Smooth muscle cell (in vitro differentiated cells): ENCODE results near the gene KIAA2012. TPM values are rescaled to one million over a fixed set of nuclear protein-coding genes. Genes with fewer than 3 reads are reported as not detected.

Experiments
- DNase-seq: peaks from one replicate; lab custom pipeline; 2025; ENCODE audit not compliant: unreplicated experiment; lab: John Stamatoyannopoulos, UW
- H2AFZ ChIP-seq: fragments of 200-600 bp; sonication (generic); 2 replicates; pipeline ENCODE4 v1.6.0; 2016; ENCODE audit warnings: antibody characterized with exemption, low read depth, mild to moderate bottlenecking
- H3F3A ChIP-seq: fragments of 200-600 bp; sonication (generic); 2 replicates; pipeline ENCODE4 v1.6.0; 2017; ENCODE audit warnings: antibody characterized with exemption, low read depth
- H3K27ac ChIP-seq: fragments of 200-600 bp; sonication (generic); 2 replicates; pipeline ENCODE4 v1.5.1; 2016; ENCODE audit warnings: low read depth, mild to moderate bottlenecking
- H3K27me3 ChIP-seq: fragments of 200-600 bp; sonication (generic); 2 replicates; pipeline ENCODE4 v1.6.1; 2016; ENCODE audit warnings: low read depth, mild to moderate bottlenecking
- H3K36me3 ChIP-seq: fragments of 200-600 bp; sonication (generic); 2 replicates; pipeline ENCODE4 v1.5.1; 2016; ENCODE audit warnings: low read depth
- H3K4me1 ChIP-seq: fragments of 200-600 bp; sonication (generic); 2 replicates; pipeline ENCODE4 v1.5.1; 2016; ENCODE audit warnings: low read depth
- H3K4me2 ChIP-seq: fragments of 200-600 bp; sonication (generic); 2 replicates; pipeline ENCODE4 v1.6.0; 2016; ENCODE audit warnings: mild to moderate bottlenecking
- H3K4me3 ChIP-seq: fragments of 200-600 bp; sonication (generic); 2 replicates; pipeline ENCODE4 v1.5.1; 2016; ENCODE audit warnings: mild to moderate bottlenecking
- H3K79me2 ChIP-seq: fragments of 200-600 bp; sonication (generic); 2 replicates; pipeline ENCODE4 v1.6.0; 2016; ENCODE audit warnings: low read depth, mild to moderate bottlenecking
- H3K9ac ChIP-seq: fragments of 200-600 bp; sonication (generic); 2 replicates; pipeline ENCODE4 v1.6.0; 2016; ENCODE audit warnings: low read depth
- H3K9me3 ChIP-seq: fragments of 200-600 bp; sonication (generic); replicated peaks from 2 replicates; pipeline ENCODE4 v1.5.1; 2016; ENCODE audit warnings: low read depth
- H4K20me1 ChIP-seq: fragments of 200-600 bp; sonication (generic); 2 replicates; pipeline ENCODE4 v1.6.0; 2016; ENCODE audit warnings: low read depth
- WGBS: methylation state at CpG from one replicate; pipeline ENCODE4 v1.1.7; 2016; ENCODE audit warnings: low lambda C conversion rate; 5-methylcytosine and 5-hydroxymethylcytosine counted together
- polyA plus RNA-seq: library from polyadenylated mRNA; unstranded; fragments of >200 nt; fragmentation: Nextera tagmentation; extraction: Ambion mirVana; gene quantifications from 2 replicates; pipeline ENCODE4 v1.2.1, GENCODE V29; 2016
- total RNA-seq: library from RNA; depleted of rRNA; stranded (reverse); fragments of >200 nt; gene quantifications from 2 replicates; pipeline ENCODE4 v1.2.3, GENCODE V29; 2014
- TF ChIP-seq, protein P1 (sequence below): fragments of 200-600 bp; sonication (generic); IDR thresholded peaks from 2 replicates; pipeline ENCODE4 v1.5.1; 2017; ENCODE audit warnings: borderline replicate concordance, mild to moderate bottlenecking, antibody characterized with exemption; ENCODE audit not compliant: insufficient read depth, poor library complexity, severe bottlenecking

Gene KIAA2012
- total RNA-seq (not detected in 2 replicates), polyA plus RNA-seq (not detected in 2 replicates)

DNA sequence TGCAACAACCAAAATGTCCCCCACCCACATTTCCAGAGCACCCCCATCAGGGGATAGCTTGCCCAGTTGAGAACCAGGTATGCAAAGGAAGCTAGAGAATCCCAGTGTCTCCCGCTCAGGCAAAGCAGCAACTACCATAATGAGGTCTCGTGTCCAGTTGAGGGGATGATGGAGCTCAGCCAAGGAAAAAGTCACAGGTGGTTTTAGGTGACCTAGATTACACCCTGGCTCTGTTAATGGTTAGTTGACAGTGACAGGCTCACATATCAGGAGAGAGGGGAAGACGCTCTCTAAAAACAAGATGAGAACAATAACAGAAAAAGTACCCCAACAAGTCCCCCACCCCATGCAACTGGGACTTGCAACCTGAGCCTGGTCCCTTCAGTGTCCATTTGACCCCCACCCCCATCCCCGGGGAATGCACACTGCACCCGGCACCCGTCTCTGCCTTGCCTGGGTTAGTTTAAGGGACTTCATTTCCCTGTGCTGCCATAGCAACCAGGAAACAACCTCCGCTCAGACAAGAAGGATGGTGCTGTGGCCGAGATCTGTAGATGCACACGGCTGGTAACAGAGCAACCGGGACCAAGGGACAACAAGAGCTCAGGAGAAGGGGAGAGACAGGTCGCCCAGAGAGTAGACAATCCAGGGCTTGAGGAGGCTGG is at the start of gene KIAA2012:
TSS of gene KIAA2012 (plus strand) at position 519 of the 665 bp plus-strand sequence. CDS start 373 bp downstream, outside the sequence.
- Histone ChIP-seq H3K27ac (no peak within 1 kb of the TSS), H3K9ac (no peak within 1 kb of the TSS)

DNA sequence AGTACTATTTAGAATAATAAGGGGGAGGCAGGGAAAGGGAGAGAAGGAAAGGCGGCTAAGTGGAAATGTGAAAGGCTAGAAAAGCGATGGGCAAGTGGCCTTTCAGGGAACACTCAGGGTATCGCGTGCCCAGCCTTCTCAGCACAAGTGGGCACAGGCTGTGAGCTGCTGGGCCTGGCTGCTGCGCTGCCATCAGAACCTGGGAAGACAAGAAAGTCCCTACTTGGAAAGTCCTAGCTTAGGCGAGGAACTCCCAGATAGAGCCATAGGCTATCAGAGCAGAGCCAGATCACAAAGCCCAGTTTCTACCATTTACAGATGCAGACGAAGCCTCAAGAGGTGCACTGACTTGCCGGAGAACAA is 49.2 kb upstream of the KIAA2012 start:
- Histone ChIP-seq H3K36me3 (no peaks in the 10 kb centered on the region), H3K79me2 (no peaks in the 10 kb centered on the region), H3K9ac (no peak overlapping the region), H3K27me3 (peaks cover 12% of the 10 kb centered on the region), H2AFZ (no peak overlapping the region), H3K4me2 (no peak overlapping the region), H3K27ac (no peak overlapping the region), H3K4me3 (no peak overlapping the region), H3K4me1 (peaks cover 44% of the 10 kb centered on the region), H3K9me3 (no peaks in the 10 kb centered on the region), H4K20me1 (no peaks in the 10 kb centered on the region), H3F3A (no peaks in the 10 kb centered on the region)
- DNase-seq, result no peak
- WGBS, result 71% methylated on average over 8 of the region's 8 CpGs
- TF ChIP-seq, protein P1, sequence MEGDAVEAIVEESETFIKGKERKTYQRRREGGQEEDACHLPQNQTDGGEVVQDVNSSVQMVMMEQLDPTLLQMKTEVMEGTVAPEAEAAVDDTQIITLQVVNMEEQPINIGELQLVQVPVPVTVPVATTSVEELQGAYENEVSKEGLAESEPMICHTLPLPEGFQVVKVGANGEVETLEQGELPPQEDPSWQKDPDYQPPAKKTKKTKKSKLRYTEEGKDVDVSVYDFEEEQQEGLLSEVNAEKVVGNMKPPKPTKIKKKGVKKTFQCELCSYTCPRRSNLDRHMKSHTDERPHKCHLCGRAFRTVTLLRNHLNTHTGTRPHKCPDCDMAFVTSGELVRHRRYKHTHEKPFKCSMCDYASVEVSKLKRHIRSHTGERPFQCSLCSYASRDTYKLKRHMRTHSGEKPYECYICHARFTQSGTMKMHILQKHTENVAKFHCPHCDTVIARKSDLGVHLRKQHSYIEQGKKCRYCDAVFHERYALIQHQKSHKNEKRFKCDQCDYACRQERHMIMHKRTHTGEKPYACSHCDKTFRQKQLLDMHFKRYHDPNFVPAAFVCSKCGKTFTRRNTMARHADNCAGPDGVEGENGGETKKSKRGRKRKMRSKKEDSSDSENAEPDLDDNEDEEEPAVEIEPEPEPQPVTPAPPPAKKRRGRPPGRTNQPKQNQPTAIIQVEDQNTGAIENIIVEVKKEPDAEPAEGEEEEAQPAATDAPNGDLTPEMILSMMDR, result no peak

More for the DNA sequence above, at the start of gene KIAA2012:
- H3K4me2 ChIP-seq, result no peak within 1 kb of the TSS
- H2AFZ ChIP-seq, result no peak within 1 kb of the TSS
- no peaks in the 10 kb centered on the region for H3K36me3 ChIP-seq
- H3F3A ChIP-seq, result no peaks in the 10 kb centered on the region
- 89% methylated on average over 11 of the region's 11 CpGs for WGBS
- no peaks in the 10 kb centered on the region for H3K4me1 ChIP-seq
- H3K4me3 ChIP-seq, result no peak within 1 kb of the TSS
- no peaks in the 10 kb centered on the region for H3K27me3 ChIP-seq
- no peaks in the 10 kb centered on the region for H3K9me3 ChIP-seq
- H3K79me2 ChIP-seq, result no peaks in the 10 kb centered on the region
- TF ChIP-seq, protein P1, result no peak
- no peak for DNase-seq
- no peaks in the 10 kb centered on the region for H4K20me1 ChIP-seq

DNA sequence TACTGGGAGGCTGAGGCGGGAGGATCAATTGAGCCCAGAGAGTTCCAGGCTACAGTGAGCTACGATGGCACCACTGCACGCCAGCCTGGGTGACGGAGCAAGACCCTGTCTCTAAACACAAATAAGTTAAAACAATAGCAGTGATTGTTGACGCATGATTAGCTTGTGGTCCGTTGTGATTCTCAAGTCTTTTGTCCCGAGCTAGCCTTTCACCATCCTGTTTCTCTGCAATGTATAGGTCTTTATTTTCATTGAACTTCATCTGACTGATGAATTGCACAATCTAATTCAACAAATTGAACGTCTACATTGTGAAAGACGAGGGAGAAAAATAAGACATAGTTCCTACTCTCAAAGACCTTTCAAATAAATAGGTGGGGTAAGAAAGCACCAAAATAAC is 48.2 kb upstream of the KIAA2012 start:
- no peaks in the 10 kb centered on the region for H3K79me2 ChIP-seq
- no peak for DNase-seq
- no peak overlapping the region for H3K27ac ChIP-seq
- H2AFZ ChIP-seq, result no peak overlapping the region
- no peaks in the 10 kb centered on the region for H3F3A ChIP-seq
- no peaks in the 10 kb centered on the region for H3K9me3 ChIP-seq
- H3K27me3 ChIP-seq, result peaks cover 12% of the 10 kb centered on the region
- no peak overlapping the region for H3K4me3 ChIP-seq
- WGBS, result 83% methylated on average over 9 of the region's 9 CpGs
- no peak overlapping the region for H3K4me2 ChIP-seq
- no peaks in the 10 kb centered on the region for H4K20me1 ChIP-seq
- H3K9ac ChIP-seq, result no peak overlapping the region
- TF ChIP-seq, protein P1, result no peak
- H3K36me3 ChIP-seq, result no peaks in the 10 kb centered on the region
- peaks cover 42% of the 10 kb centered on the region for H3K4me1 ChIP-seq

GRCh38 chr2:202025816-202026215 is 47.2 kb upstream of the KIAA2012 start:
- H3K79me2 ChIP-seq, result no peaks in the 10 kb centered on the region
- 72% methylated on average over 5 of the region's 5 CpGs for WGBS
- no peak overlapping the region for H3K27ac ChIP-seq
- TF ChIP-seq, protein P1, result no peak
- H4K20me1 ChIP-seq, result no peaks in the 10 kb centered on the region
- no peak overlapping the region for H2AFZ ChIP-seq
- peaks cover 12% of the 10 kb centered on the region for H3K27me3 ChIP-seq
- no peak overlapping the region for H3K9ac ChIP-seq
- no peak for DNase-seq
- H3F3A ChIP-seq, result no peaks in the 10 kb centered on the region
- no peak overlapping the region for H3K4me3 ChIP-seq
- peaks cover 39% of the 10 kb centered on the region for H3K4me1 ChIP-seq
- H3K4me2 ChIP-seq, result no peak overlapping the region
- no peaks in the 10 kb centered on the region for H3K9me3 ChIP-seq
- no peaks in the 10 kb centered on the region for H3K36me3 ChIP-seq
